GM12878 (cell line): ENCODE results near the gene ANKDD1B. TPM values are rescaled to one million over a fixed set of nuclear protein-coding genes. Genes with fewer than 3 reads are reported as not detected.

Experiments used
- ATAC-seq: fragments of 200-7000 bp; cut with Tn5 transposase; 3 replicates; pipeline ENCODE4 v1.9.1; 2020; ENCODE audit warnings: mild to moderate bottlenecking, moderate library complexity
- BruUV-seq: library from RNA; stranded (reverse); fragments of 400-500 nt; replicated peaks from 2 replicates; lab custom pipeline; 2021; lab: Mats Ljungman, UMichigan
- CTCF ChIA-PET: fragments of 300-600 bp; sonication (Branson Sonifier 250); formaldehyde crosslinking; extraction: SDS; loops from one replicate; lab custom pipeline; 2021; ENCODE audit warnings: inconsistent platforms; lab: Yijun Ruan, JAX
- POLR2A ChIA-PET: fragments of 350-600 bp; formaldehyde crosslinking; extraction: SDS; loops from one replicate; lab custom pipeline; 2021; ENCODE audit warnings: inconsistent platforms; lab: Charles Lee
- RAD21 ChIA-PET: fragments of 300-600 bp; sonication (Branson Sonifier 250); formaldehyde crosslinking; loops from one replicate; lab custom pipeline; 2023; ENCODE audit warnings: antibody characterized with exemption; ENCODE audit not compliant: unreplicated experiment; lab: Charles Lee
- SMC1A ChIA-PET: fragments of 300-600 bp; sonication (Branson Sonifier 250); formaldehyde crosslinking; loops from one replicate; lab custom pipeline; 2023; ENCODE audit not compliant: unreplicated experiment, uncharacterized antibody; lab: Charles Lee
- DNase-seq: peaks from one replicate; pipeline ENCODE4 v3.0.0-alpha.2; 2011; ENCODE audit warnings: low read depth, low spot score
- FAIRE-seq: peaks from 3 replicates; lab custom pipeline; 2011; peaks lifted over from hg19 to GRCh38; lab: Jason Lieb, UNC
- H2AFZ ChIP-seq: 2 replicates; pipeline ENCODE4 v1.6.0; 2011; ENCODE audit warnings: low read depth, low read length, control low read depth; ENCODE audit not compliant: control insufficient read depth
- H3K27ac ChIP-seq: 2 replicates; pipeline ENCODE4 v1.5.1; 2011; ENCODE audit warnings: control low read depth; ENCODE audit not compliant: control insufficient read depth, insufficient read depth
- H3K27me3 ChIP-seq, 2 experiments: replicated peaks in 1 of 2; 2 replicates each; pipeline versions ENCODE4 v1.6.0 to v1.6.1; 2011; ENCODE audit warnings: low read length in 1 of 2; ENCODE audit not compliant: control insufficient read depth in 2 of 2, insufficient read depth in 2 of 2
- H3K36me3 ChIP-seq, 2 experiments: 2 replicates each; pipeline ENCODE4 v1.5.1; 2011; ENCODE audit warnings: low read length in 1 of 2; ENCODE audit not compliant: control insufficient read depth in 2 of 2, insufficient read depth in 2 of 2
- H3K4me1 ChIP-seq: 2 replicates; pipeline ENCODE4 v1.6.1; 2011; ENCODE audit warnings: mild to moderate bottlenecking, low read length, moderate library complexity, mixed read lengths; ENCODE audit not compliant: control insufficient read depth, insufficient read depth
- H3K4me2 ChIP-seq: 2 replicates; pipeline ENCODE4 v1.6.0; 2011; ENCODE audit warnings: control low read depth; ENCODE audit not compliant: control insufficient read depth, insufficient read depth
- H3K4me3 ChIP-seq: fragments of 200-600 bp; sonication (generic); 2 replicates; pipeline ENCODE4 v1.5.1; 2016
- H3K79me2 ChIP-seq: 2 replicates; pipeline ENCODE4 v1.6.0; 2011; ENCODE audit warnings: low read length; ENCODE audit not compliant: control insufficient read depth, insufficient read depth
- H3K9ac ChIP-seq: 2 replicates; pipeline ENCODE4 v1.8.0; 2011; ENCODE audit warnings: low read length, control low read depth, mixed read lengths; ENCODE audit not compliant: control insufficient read depth, insufficient read depth
- H3K9me3 ChIP-seq: replicated peaks from 3 replicates; pipeline ENCODE4 v1.5.1; 2011; ENCODE audit warnings: mild to moderate bottlenecking, low read length; ENCODE audit not compliant: control insufficient read depth, insufficient read depth
- H4K20me1 ChIP-seq: 2 replicates; pipeline ENCODE4 v1.6.0; 2011; ENCODE audit not compliant: control insufficient read depth, insufficient read depth
- BCLAF1 ChIP-seq: fragments of 450-650 bp; IDR thresholded peaks from 2 replicates; pipeline ENCODE4 v1.6.1; 2017; ENCODE audit warnings: antibody characterized with exemption, mild to moderate bottlenecking, moderate library complexity
- CEBPZ ChIP-seq: fragments of 150-350 bp; IDR thresholded peaks from 2 replicates; pipeline ENCODE4 v1.6.1; 2016; ENCODE audit warnings: low read depth, low read length
- CUX1 ChIP-seq: IDR thresholded peaks from 2 replicates; pipeline ENCODE4 v1.6.1; 2012; ENCODE audit warnings: improper control_type of control experiment, low read depth, low read length; ENCODE audit not compliant: insufficient replicate concordance
- ETV6 ChIP-seq, 2 experiments: fragments of 450-650 bp in 1 of 2; IDR thresholded peaks in 1 of 2; conservative IDR thresholded peaks in 1 of 2; 2 replicates each; pipeline ENCODE4 v1.6.1; 2014; ENCODE audit warnings: antibody characterized with exemption in 1 of 2, borderline replicate concordance in 1 of 2, low read depth in 1 of 2, mild to moderate bottlenecking in 1 of 2, moderate library complexity in 1 of 2
- NFYB ChIP-seq: IDR thresholded peaks from 2 replicates; pipeline ENCODE4 v1.6.1; 2011; ENCODE audit warnings: low read depth, mild to moderate bottlenecking, low read length, improper control_type of control experiment, moderate library complexity; ENCODE audit not compliant: insufficient read depth
- PAX8 ChIP-seq: fragments of 450-650 bp; IDR thresholded peaks from 2 replicates; pipeline ENCODE4 v1.6.1; 2017; ENCODE audit warnings: mild to moderate bottlenecking, moderate library complexity
- POU2F2 ChIP-seq: IDR thresholded peaks from 3 replicates; pipeline ENCODE4 v1.6.1; 2011; ENCODE audit warnings: low read depth, mild to moderate bottlenecking, low read length, borderline replicate concordance
- RELB ChIP-seq: fragments of 450-650 bp; IDR thresholded peaks from 2 replicates; pipeline ENCODE4 v1.6.1; 2017; ENCODE audit warnings: low read depth, mild to moderate bottlenecking, moderate library complexity
- SIN3A ChIP-seq: IDR thresholded peaks from 2 replicates; pipeline ENCODE4 v1.6.1; 2012; ENCODE audit warnings: low read depth, low read length, improper control_type of control experiment
- SP1 ChIP-seq: IDR thresholded peaks from one replicate; pipeline ENCODE4 v1.6.1; 2011; ENCODE audit warnings: low read depth, low read length
- TCF12 ChIP-seq: IDR thresholded peaks from 2 replicates; pipeline ENCODE4 v1.6.1; 2011; ENCODE audit warnings: low read depth, mild to moderate bottlenecking, low read length
- WGBS: methylation state at CpG from one replicate; pipeline ENCODE4 v1.1.6; 2016; ENCODE audit warnings: low lambda C conversion rate; ENCODE audit not compliant: insufficient replicate concordance, insufficient coverage; ENCODE audit errors: missing lambda C conversion rate; 5-methylcytosine and 5-hydroxymethylcytosine counted together
- in situ Hi-C: fragments of 300-500 bp; cut with MboI; formaldehyde crosslinking; loops from 9 replicates; pipeline ENCODE4 v1.14.3; 2018; ENCODE audit warnings: mixed read lengths
- intact Hi-C: fragments of 100-400 bp; cut with micrococcal nuclease; formaldehyde crosslinking; loops from one replicate; pipeline ENCODE4 v1.14.2; 2022; ENCODE audit not compliant: unreplicated experiment
- polyA plus RNA-seq, 11 experiments: library from polyadenylated mRNA; depleted of rRNA in 4 of 11; unstranded in 6 of 11; stranded (reverse) in 5 of 11; fragments of >200 nt; fragmentation: Nextera tagmentation in 4 of 11; fragmentation: Illumina TruSeq in 1 of 11; extraction: Ambion mirVana in 4 of 11; extraction: Trizol in 1 of 11; gene quantifications; 1 replicate in 1 of 11; 2 replicates in 10 of 11; pipeline versions ENCODE4 v1.2.1 to v1.2.3, GENCODE V29; 2011 to 2016; ENCODE audit warnings: inconsistent platforms in 2 of 11, missing spikeins in 2 of 11, low read depth in 1 of 11
- total RNA-seq, 4 experiments: library from RNA; depleted of rRNA in 3 of 4; stranded (reverse); fragments of >200 nt in 3 of 4; fragmentation: Illumina TruSeq in 1 of 4; extraction: Trizol in 1 of 4; gene quantifications; 2 replicates each; pipeline versions ENCODE4 v1.2.1 to v1.2.3, GENCODE V29; 2013 to 2021

The ANKDD1B gene
- total and polyA plus RNA-seq, 10 of the 15 experiments (the other 5 are each of a cell fraction or from before 2014, with no cell fraction given), result 0.34 to 2.4 (median 0.80) TPM

- DNase-seq, result no peak
- WGBS, result 79% methylated on average over 2 of the region's 2 CpGs
- CTCF ChIA-PET, result interaction anchor here (1.5 kb wide), 1 partner anchor 19 kb away, joined by 4 read pairs; no protein-coding TSS in a partner anchor
- SMC1A ChIA-PET, result no interaction called here
- POLR2A ChIA-PET, result no interaction called here
- Histone ChIP-seq H3K36me3 (no peaks in the 10 kb centered on the region), H3K9ac (no peak overlapping the region), H3K4me3 (no peak overlapping the region), H3K4me2 (no peak overlapping the region), H3K79me2 (no peaks in the 10 kb centered on the region), H3K27me3 (no peaks in the 10 kb centered on the region), H2AFZ (no peak overlapping the region), H4K20me1 (no peaks in the 10 kb centered on the region), H3K4me1 (no peaks in the 10 kb centered on the region), H3K27ac (no peak overlapping the region), H3K9me3 (no peaks in the 10 kb centered on the region)
- no peak for FAIRE-seq
- intact Hi-C loops, result no loop called here
- RAD21 ChIA-PET, result no interaction called here
- in situ Hi-C loops, result no loop called here
- no peak for ATAC-seq
- no TSS peak for BruUV-seq
- TF ChIP-seq PAX8, result no peak
- TF ChIP-seq POU2F2, result no peak
- no peak for TF ChIP-seq NFYB
- no peak for TF ChIP-seq CEBPZ
- no peak for TF ChIP-seq SP1
- TF ChIP-seq BCLAF1, result no peak
- TF ChIP-seq TCF12, result no peak
- TF ChIP-seq CUX1, result no peak
- no peak for TF ChIP-seq ETV6 (conservative IDR thresholded peaks at IDR 0.05 in 1 of 2, IDR thresholded peaks at IDR 0.05 in 1 of 2; ENCODE audit: borderline replicate concordance in 1 of 2, low read depth in 1 of 2)
- no peak for TF ChIP-seq SIN3A
- no peak for TF ChIP-seq RELB
Observed at GRCh38 chr5:75640826-75641225, 29.6 kb downstream of the ANKDD1B start.
